ENCODE results near the gene ANO8. TPM values are rescaled to one million over a fixed set of nuclear protein-coding genes. Genes with fewer than 3 reads are reported as not detected.

ANO8 gene
- total and polyA plus RNA-seq, 2 of the 13 experiments (the other 11 are each of a cell fraction or from before 2014, with no cell fraction given) = 1.8 to 3.5 TPM

- TF ChIP-seq ZBTB40 (IDR thresholded peaks at IDR 0.05) (peak; percentile 71), ZBTB40 (CRISPR knock-in tag; IDR thresholded peaks at IDR 0.05) (no peak; the same call in 1 of the 2 replicates), SCMH1 (CRISPR knock-in tag; IDR thresholded peaks at IDR 0.05; ENCODE audit: borderline replicate concordance) (no peak), SP2 (CRISPR knock-in tag; IDR thresholded peaks at IDR 0.05) (peak; percentile 97), ZNF230 (CRISPR knock-in tag; IDR thresholded peaks at IDR 0.05) (peak; percentile 74; the same call in 1 of the 2 replicates), SP140L (CRISPR knock-in tag; IDR thresholded peaks at IDR 0.05; ENCODE audit: borderline replicate concordance) (no peak), ZNF678 (CRISPR knock-in tag; IDR thresholded peaks at IDR 0.05) (no peak), ZBED4 (CRISPR knock-in tag; IDR thresholded peaks at IDR 0.05; ENCODE audit: borderline replicate concordance) (no peak), BORCS8-MEF2B (CRISPR knock-in tag; IDR thresholded peaks at IDR 0.05) (peak; percentile 77; the same call in 1 of the 2 replicates), BCL3 (CRISPR knock-in tag; IDR thresholded peaks at IDR 0.05) (no peak), ZNF292 (CRISPR knock-in tag; IDR thresholded peaks at IDR 0.05; ENCODE audit: borderline replicate concordance, low read depth) (0 out of 2 replicates have a peak, but pooled peaks have one; percentile 14)
Measured at GRCh38 chr19:17336872-17337674, 2.4 kb upstream of the ANO8 start, which contains the start of gene GTPBP3 (continued).
